VCaP (cell line): ENCODE data around the gene RCBTB2.

Experiments
- H3K27ac ChIP-seq: fragments of 450-650 bp; 2 replicates; pipeline ENCODE4 v1.5.1; 2017
- TF ChIP-seq, protein P1 (sequence below): fragments of 450-650 bp; conservative IDR thresholded peaks from 2 replicates; pipeline ENCODE4 v1.5.1; 2017; ENCODE audit warnings: mild to moderate bottlenecking, moderate library complexity

RCBTB2 gene

DNA sequence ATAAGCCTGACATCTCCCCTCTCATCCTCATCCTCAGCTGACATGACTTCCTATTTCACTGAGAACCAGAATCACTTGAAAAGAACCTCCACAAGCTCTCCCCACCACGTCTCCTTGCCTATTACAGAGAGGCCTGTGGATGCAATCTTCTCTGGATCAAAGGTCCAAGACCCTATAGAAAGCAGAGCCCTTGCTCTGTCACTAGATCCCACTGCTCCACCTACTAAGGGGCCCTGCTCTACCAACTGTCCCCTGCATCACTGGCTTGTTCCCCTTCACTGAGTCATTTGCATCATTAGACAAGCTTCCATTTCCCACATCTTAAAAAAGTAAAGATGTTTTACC lies 40.8 kb downstream of the RCBTB2 start:
- TF ChIP-seq, protein P1, sequence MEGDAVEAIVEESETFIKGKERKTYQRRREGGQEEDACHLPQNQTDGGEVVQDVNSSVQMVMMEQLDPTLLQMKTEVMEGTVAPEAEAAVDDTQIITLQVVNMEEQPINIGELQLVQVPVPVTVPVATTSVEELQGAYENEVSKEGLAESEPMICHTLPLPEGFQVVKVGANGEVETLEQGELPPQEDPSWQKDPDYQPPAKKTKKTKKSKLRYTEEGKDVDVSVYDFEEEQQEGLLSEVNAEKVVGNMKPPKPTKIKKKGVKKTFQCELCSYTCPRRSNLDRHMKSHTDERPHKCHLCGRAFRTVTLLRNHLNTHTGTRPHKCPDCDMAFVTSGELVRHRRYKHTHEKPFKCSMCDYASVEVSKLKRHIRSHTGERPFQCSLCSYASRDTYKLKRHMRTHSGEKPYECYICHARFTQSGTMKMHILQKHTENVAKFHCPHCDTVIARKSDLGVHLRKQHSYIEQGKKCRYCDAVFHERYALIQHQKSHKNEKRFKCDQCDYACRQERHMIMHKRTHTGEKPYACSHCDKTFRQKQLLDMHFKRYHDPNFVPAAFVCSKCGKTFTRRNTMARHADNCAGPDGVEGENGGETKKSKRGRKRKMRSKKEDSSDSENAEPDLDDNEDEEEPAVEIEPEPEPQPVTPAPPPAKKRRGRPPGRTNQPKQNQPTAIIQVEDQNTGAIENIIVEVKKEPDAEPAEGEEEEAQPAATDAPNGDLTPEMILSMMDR: no peak
- H3K27ac ChIP-seq: no peak overlapping the region

DNA sequence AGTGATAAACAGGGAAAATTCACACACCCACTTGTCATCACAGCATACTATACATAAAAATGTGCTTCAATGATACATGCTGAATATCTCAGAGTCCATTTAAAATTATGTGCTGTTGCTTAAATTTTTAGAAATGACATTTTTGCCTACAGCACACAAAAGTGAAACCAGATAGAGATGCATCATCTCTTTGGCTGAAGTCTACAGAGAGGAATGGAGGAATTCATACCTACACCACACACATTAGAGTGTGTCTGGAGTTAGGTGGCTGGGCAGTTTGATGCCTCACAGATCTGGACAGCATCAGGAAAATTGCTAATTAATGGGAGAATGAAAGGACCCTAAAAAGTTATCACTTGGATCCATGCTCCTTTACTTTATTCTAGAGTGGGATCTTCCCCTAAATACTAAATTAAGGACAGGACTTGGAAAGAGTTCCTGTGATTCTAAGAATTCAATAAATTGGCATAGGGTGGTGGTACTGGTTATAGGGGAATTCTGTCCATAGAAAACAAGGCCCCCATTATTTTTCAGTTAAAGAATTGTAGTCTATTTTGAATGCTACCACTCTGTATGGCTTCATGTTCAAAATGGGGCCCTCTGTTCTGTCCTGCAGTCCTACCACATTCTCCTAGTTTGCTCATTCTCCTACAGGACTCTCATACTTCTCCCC lies 41.3 kb downstream of the RCBTB2 start:
- TF ChIP-seq, protein P1: no peak
- no peak overlapping the region for H3K27ac ChIP-seq

DNA sequence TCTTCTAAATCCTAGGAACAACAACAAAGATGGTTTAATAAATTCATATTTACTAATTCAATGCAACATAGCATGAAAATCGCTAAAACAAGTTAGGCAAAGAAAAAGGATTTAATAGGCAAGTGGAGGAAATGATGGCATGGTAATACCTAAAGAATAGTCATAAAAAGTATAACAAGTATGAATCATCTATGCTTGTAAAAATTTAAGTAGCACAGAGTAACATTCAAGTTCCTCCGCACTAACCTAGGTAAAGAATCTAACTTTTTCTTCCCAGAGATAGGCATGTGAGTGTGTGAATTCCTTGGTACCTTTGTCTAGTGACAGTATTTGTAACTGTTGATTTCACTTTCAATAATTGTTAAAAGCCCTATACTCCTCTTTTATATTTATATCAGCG lies 42.6 kb downstream of the RCBTB2 start:
- TF ChIP-seq, protein P1: no peak
- no peak overlapping the region for H3K27ac ChIP-seq

DNA sequence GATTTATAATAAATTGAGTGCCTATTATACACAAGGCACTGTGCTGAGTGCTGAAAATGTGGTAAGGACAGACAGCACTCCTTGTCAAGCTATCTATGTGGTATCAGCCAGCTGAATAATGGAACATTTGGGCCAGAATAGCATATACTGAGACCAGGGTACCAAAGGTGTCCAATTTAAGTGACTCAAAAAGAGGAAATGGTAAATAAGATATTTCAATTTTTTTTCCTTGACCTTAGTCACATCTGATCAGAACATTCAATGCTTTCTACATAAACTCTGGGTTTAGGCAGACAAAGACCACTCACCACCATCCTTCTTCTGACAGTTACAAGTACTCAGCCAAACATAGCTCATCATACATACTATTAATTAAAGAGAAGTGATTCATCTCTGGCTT lies 43.2 kb downstream of the RCBTB2 start:
- no peak overlapping the region for H3K27ac ChIP-seq
- TF ChIP-seq, protein P1: no peak

DNA sequence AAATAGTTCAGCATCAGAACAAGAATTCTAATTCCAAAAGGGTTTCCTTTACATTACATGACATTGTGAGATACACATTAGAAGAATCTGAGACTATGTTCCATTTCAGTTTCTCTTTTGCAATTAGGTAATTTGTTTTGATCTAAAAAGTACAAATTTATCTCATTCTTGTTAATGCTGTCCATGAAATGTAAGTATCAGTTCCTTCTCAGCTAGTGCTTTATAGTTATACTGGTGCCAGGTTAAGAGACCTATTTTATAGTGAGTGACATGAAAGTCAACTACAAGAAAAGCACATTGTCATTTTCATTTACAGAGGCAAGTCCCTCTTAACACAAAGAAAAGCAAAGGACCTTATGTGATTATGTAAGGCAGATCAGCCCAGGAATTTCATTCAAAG lies 43.9 kb downstream of the RCBTB2 start:
- H3K27ac ChIP-seq: no peak overlapping the region
- TF ChIP-seq, protein P1: no peak

DNA sequence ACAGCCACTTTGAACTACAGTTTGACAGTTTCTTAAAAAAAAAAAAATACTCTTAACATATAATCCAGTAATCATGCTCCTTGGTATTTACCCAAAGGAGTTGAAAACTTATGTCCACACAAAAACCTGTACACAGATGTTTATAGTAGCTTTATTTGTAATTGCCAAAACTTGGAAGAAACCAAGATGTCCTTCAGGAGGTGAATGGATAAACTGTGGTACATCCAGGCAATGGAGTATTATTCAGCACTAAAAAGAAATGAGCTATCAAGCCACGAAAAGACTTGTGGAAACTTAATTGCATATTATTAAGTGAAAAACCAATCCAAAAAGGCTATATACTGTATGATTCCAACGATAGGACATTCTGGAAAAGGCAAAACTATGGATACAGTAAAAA lies 44.9 kb downstream of the RCBTB2 start:
- H3K27ac ChIP-seq: no peak overlapping the region
- TF ChIP-seq, protein P1: no peak

DNA sequence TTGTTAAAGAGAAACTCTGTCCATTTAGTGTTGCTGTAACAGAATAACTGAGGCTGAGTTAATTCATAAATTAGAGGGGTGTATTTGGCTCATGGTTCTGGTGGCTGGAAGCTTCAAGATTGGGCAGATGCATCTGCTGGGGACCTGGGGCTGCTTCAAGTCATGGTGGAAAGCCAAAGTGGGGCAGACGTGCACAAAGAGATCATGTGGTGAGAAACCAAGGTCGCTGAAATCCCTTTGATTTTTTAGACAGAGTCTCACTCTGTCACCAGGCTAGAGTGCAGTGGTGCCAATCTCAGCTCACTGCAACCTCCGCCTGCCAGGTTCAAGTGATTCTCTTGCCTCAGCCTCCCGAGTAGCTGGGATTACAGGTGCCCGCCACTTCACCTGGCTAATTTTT lies 46.0 kb downstream of the RCBTB2 start:
- no peak overlapping the region for H3K27ac ChIP-seq
- TF ChIP-seq, protein P1: no peak
